DMS 273 (cell line): ENCODE measurements around the gene ANAPC7.
A peak's percentile ranks its signal among the peaks of the same experiment; 100 is the strongest.

Experiments used
- DNase-seq: peaks from one replicate; lab custom pipeline; 2025; ENCODE audit not compliant: unreplicated experiment; lab: John Stamatoyannopoulos, UW

Gene ANAPC7

DNA sequence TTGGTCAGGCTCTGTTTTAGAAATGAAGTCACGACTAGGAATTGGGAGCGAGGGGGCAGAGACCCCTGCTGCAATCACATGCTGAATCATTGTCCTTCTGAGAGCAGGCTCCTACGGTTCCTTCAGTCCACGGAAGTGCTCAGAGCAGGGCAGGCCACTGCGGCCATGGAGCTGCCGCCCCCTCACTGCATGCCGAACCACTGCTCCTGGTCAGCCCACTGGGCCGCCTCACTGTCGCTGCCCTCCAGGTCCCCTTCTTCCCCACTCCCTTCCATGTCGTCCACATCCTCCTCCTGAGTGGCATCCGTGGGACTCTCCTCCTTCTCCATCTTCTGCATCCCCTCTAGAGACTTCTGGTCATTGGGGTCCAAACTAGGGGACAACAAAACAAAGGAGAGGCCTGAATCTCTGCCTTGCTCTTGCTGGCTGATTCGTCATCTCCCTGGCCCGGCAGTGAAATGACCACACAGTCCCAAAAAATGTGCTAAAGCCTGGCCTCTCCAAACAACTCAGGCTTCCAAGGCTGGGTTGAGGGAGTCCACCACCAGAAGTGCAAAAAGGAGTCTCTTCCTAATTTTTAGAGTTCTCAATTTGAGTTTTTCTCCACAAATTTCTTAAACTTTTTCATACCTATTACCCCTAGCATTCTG lies 29.4 kb downstream of the ANAPC7 start:
- no peak for DNase-seq

DNA sequence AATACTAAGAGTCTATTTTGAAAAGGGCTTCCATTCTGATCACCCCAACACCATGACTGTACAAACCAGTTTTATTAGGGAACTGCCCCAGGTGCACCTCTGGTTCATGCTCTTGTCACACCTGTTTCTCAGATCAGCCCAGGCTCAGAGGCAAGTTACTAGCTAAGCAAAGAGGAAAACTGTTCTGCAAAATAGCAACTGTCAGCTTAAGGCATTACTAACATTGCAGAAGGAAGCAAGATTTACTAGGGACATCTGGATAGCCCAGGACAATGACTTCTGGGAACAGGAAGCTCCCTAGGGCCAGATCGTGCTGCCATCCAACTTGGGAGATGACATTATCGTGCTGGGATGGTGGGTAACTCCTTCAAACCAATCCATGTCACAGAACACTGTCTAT lies 30.1 kb downstream of the ANAPC7 start:
- DNase-seq: peak; percentile 44

DNA sequence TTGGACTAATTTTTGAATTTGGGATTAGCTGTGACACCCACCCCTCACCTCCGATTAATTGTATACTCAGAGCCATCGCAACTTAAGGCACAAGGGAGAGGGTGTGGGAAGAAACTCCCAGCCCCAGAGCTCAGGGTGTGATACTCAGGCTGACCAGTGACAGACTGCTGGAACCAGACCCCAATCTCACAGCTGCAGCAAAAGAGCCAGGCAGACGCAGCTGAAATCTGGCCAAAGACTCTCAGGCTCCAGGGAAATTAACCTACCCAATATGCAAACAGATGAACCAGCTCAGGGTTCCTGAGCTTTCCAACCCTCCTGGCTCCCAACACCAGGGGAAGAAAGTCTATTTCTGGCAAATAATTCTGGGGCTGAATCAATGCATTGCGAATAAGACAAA lies 30.5 kb downstream of the ANAPC7 start:
- DNase-seq: peak; percentile 83

DNA sequence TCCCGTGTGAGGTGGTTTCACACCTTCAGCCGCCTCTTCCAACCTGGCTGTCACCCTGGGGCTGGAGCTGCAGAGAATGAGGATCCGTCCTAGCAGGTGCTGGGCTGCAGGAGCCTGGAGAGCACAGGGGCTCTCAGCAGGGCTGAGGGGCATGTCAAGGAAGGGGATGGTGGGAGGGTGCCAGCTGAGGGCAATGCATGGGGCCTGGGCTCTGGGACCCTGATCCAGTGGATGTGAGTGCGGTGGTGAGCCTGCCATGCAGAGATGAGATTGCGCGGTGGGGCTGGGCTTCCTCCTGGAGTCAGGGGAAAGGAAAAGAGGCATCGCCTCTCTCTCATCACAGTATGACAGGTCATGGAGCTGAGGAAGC lies 31.5 kb downstream of the ANAPC7 start:
- no peak for DNase-seq

DNA sequence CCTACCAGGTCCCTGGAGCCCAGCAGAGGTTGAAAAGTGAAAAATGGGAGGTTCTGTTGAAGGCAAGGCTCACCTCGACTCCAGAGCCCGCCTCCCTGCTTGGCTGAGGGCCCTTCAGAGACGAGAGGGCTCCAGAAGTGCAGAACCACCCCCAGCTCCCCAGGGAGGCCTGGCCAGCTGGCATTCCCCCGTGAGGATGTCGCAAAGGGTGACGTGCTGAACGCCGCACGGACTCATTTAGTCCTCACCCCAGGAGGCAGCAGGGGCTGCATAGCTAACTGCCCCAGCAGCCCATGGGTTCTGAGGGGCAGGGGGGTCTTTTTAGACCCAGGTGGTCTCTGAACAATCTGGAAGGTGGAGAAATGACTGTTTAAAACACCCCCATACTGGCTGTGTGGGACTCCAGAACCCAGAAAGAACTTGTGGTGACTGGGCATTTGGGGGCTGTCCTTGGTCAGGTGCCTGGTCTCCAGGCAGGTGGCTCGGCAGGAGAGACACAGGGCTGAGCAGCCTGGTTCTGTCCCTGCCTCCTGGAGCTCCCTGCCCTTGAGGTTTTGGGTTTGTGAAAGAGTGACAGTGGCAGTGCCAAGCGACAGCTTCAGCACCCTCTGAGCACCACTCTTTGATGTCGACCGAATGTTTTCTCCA lies 32.0 kb downstream of the ANAPC7 start:
- peak; percentile 79 for DNase-seq

DNA sequence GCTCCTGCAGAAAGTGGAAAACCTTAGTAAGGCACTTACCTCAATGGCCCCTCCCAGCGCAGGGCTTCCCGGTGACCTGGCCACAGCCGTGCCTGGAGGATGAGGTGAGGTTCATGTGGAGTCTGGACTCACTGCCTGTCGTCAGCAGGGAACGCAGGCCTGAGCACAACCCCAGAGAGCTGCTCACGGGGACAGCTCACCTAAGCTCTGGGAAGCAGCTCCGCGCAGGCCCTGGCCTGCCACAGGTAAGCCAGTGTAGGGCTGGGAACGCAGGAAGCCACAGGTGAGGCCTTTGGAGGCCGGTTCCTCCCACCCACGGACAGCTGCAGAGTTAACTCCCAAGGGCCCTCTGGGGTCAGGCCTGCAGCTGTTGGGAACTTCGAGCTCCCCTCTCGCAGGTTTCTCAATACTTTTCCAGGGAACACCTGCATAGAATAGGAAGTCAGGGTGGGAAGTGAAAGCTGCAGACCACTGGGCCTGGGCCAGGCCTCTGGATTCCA lies 32.7 kb downstream of the ANAPC7 start:
- DNase-seq: peak; percentile 33

DNA sequence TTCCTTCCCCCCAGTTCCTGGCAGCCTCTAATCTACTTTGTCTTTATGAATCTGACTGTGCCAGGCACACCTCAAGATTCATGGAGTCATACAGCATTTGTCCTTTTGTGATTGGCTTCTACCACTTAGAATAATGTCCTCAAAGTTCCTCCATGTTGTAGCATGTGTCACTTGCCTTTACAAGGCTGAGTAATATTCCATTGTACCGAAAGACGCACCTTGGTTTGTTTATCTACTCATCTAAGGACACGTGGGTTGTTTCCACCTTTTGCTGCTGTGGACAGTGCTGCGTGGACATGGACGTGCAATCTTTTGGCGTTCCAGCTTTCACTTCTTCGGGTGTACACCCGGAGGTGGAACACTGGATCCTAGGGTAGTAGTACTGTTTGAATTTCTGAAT lies 33.5 kb downstream of the ANAPC7 start:
- DNase-seq: peak; percentile 9

DNA sequence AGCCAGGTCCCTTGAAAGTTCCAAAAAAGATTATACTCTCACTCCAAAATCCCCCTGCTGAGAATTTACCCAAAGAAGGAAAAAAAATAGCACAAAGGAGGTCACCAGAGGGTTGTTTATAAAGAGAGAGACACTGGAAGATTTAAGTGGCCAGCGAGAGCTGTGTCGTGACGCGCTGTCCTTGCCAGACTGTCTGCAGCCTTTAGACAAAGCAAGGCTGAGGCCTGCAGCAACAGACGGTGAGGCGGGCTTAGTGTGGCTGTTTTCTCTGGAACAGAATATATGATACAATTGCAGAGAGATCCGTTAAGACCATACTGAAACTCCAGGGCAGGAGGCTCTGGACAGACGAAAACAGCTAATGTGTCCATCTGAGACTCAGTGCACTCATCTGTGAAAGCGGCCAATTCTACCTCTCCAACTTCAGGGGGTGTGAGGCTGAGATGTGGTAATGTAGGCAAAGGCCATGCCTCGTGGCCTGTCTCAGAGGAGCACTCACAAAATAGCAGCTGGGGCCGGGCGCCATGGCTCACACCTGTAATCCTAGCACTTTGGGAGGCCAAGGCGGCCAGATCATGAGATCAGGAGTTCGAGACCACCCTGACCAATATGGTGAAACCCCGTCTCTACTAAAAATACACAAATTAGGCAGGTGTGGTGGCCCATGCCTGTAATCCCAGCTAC lies 36.2 kb downstream of the ANAPC7 start:
- DNase-seq: peak; percentile 89

DNA sequence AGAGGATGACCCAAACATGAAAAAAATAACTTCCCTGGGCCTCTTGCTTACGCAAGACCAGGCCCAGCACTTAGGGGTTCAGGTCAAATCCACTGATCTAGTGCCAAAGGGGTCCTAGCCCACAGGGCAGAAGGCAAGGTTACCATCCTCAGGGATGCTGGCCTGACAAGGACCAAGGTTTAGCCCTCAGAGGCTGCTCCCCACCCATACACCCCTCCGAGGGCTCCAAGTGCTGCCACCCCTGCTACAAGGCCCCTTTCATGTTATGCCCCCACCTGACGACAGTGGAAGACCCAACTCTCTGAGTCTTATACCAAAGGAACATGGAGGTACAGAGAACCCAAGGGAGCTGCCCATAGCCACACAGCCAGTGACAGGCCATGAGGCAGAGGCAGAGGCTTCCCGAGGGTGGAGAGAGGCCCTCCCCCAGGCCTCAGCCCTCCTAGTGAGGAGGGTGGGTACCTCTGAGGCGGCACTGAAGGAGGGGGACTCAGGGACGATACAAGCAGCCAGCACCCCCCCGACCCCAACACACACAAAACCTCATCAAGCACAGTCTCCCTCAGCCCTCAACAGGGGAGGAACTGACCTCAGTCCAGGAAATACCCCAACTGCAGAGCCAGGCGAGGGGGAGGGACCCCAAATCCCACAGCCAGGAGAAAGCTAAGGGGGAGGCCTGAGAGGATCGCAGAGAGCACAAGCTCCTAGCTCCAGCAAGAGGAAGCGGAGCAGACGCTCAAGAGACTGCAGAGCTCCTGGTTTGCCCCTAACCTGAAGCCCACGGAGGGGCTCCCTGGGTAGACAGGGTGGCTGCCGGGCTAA lies 37.0 kb downstream of the ANAPC7 start:
- no peak for DNase-seq

DNA sequence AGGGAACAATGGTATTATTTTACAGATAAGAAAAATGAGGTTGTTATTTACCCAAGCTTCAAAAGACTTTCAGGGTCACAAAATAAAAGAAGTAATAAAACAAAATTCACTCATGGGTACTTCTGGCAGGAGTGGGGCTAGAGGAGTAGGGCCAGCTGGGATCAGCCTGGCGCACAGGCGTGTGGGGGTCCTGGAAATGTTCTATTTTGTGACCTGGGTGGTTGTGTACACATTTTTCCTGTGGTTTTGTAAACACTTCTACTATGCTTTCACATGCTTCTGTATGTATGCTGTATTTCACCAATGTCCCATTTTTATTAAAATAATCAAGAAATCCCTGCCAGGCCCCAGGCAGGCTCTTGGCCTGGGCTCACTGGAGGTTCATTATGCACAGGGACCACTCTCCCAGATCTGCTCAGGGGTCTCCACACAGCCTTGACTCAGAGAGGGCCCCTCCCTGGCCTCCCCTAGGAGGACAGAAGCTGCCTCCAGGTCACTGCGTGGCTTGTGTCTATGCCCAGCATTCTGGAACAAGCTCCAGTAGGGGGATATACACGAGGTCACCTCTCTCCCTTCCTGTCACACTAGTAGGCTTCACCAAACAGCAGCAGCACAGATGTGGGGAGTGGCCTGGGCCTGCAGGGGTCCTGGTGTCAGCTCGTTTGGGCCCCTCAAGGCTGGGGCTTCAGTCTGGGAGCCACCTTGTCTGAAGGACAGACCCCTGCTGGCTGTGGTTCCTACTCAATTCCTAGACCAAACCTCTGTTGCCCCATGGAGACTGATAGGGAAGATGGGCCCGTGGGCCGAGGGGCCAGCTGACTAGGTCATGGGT lies 37.8 kb downstream of the ANAPC7 start:
- peak; percentile 15 for DNase-seq

DNA sequence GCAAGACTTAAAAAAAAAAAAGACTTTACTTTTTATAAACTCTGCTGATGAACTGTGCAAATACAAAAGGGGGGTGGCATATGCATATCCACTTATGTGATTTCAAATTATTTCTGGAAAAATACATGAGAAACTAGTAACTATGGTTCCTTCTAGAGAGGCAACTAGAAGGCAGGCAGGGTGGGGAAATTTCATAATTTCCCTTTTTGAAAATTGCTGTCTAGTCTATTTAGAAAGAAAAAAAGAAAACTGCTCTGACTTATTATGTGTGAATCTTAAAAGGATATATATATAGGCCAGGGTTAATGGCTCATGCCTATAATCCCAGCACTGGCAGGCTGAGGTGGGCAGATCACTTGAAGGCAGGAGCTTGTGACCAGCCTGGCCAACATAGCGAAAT lies 42.3 kb downstream of the ANAPC7 start:
- DNase-seq: no peak

DNA sequence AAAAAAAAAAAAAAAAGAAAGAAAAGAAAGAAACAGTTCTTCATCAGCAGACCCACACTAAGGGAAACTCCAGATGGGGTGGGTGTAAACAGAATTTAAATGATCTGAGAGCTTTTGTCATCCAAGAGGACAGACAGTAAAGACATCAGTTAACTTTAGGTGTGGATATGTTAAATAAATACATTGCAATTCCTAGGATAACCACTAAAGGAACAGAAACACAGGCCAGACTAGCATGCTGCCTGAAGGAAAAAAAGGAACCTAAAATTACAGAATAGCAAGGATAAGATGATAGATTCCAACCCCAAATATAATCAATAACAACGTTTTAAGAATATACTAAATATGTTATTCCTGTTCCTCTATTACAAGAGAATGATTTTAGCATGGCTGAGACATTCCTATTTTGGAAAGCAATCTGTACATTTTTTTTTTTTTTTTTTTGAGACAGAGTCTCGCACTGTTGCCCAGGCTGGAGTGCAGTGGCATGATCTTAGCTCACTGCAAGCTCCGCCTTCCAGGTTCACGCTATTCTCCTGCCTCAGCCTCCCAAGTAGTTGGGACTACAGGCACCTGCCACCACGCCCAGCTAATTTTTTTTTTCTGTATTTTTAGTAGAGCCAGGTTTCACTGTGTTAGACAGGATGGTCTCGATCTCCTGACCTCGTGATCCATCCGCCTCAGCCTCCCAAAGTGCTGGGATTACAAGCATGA lies 45.0 kb downstream of the ANAPC7 start:
- peak; percentile 35 for DNase-seq

DNA sequence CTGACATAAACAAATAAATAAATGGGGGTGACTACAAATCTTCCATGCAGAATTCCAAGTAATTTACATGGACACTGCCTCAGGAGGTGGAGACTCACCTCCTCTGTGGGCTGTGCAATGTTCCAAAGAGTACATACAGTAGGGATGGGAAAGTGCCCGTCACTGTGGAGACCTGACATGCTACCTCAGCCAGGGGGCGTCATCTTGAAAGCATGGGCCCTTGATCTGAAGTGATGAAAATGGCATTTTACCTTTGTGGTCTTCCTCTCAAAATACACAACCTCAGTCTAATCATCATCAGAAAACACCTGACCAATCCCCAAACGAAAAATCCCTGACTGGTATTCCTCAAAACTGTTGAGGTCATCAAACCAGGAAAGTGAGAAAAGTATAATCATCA lies 48.4 kb downstream of the ANAPC7 start:
- DNase-seq: peak; percentile 68

DNA sequence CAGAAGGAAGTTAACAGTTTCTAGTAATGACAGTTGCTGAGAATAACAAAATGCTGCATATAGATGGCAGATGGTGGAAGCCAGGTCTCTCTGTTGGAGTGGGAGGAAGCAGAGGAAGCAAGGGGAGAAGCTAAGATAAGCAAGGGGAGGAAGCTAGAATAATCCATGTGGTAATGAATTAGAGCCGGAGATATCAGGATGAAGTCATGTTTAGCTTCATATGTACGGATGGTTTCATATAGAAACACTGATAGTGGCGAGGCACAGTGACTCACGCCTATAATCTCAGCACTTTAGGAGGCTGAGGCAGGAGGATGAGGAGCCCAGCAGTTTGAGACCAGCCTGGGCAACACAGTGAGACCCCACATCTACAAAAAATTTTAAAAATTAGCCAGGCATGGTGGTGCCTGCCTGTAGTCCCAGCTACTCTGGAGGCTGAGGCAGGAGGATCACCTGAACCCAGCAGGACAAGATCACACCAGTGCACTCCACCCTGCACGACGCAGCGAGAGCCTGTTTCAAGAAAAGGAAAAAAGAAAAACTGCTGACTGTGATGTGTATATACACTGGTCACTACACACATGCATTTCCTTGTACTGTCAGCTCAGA lies 49.2 kb downstream of the ANAPC7 start:
- peak; percentile 67 for DNase-seq

DNA sequence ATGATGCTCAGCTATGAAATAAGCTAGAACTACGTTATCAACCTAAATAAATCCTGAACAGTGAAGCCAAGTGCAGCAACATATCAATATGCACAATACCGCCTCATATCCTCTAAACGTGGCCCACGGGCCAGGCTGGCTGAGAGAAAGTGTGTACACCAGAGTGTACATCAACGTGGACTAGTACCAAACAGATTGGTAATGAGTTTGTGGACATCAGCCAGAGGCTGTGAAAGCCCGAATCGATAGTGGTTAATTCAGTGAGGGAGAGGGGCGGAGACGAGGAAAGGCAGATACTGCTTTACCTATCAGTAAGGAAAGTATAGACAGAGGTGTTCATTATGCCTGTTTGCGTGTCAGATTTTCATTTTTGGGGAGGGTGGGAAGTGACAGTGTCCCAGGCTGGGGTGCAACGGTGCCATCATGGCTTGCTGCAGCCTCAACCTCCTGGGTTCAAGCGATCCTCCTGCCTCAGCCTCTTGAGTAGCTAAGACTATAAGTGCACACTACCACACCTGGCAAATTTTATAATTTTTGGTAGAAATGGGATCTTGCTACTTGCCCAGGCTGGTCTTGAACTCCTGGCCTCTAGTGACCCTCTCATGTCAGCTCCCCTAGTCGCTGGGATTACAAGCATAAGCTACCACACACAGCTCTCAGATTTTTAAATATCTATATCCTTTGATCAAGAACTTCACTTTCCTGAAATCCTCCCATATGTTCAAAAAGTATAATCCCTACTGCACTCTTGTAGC lies 50.1 kb downstream of the ANAPC7 start:
- DNase-seq: peak; percentile 38

DNA sequence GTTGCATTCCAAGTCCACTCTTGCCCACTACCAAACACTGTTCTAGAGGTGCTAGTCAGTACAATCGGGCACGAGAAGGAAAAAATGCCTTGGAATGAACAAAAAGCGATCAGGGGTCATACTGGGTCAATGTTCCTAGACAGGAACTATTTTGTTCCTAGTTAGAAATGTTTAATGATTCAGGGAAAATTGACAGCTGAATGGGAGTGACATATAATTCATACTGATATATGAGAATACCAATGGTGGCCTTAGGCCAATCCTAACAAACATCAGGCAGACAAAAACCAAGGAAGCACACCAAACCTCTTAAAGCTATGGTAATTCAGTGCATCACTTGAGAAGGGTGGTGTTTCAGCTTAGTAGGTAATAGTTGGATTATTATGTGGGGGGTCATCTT lies 51.1 kb downstream of the ANAPC7 start:
- DNase-seq: no peak

DNA sequence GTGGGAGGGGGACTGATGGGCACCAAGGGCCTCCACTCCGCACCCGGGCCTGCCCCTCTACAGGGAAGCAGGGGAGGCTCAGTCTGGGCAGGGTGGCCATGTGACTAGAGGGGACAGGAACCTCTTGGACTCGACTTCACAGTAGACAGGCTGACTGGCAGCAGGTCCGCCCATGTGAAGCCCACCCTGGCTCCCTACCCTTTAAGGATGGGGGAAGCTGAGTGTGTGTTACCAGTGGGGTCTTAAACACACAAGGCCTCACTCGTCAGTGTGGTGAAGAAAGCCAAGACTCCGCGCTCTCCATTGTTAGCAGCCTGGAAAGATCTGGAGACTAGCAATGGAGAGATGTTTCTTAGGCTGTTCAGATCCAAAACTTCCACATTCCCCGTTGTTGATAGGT lies 52.4 kb downstream of the ANAPC7 start:
- DNase-seq: no peak

DNA sequence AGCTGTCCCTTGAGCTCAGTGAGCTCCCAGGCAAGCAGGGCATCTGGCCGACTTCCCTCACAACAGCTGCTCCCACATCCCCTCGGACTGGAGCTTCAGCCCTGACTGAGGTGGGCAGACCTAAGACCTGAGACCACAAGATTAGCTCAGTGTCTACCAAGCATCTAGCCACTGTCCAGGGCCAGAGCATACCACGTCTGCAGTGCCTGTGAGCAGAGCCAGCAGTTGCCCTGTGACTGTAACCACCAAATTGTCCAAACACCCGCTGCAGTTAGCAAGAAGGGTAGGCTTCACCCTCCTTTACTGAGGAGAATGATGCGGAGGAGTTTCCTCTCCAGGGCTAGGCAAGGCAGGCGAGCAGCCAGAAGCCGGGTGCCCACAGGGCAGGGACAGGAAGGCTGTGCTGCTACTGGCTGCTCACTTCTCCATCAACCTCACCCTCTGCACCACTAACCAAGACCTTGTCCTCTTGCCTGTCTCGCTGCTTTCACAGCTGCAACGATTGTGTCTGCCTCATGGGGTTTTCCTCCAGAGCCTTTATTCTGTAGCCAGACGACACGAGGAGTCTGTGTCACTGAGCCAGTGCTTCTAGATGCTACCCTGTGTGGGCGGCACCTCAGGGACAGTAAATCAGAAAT lies 53.9 kb downstream of the ANAPC7 start:
- DNase-seq: peak; percentile 29
